Fibroblast of villous mesenchyme (primary cell): Measurements from ENCODE around the gene TLK1. TPM values are rescaled to one million over a fixed set of nuclear protein-coding genes. Genes with fewer than 3 reads are reported as not detected.

Experiments used
- DNase-seq: peaks from one replicate; pipeline ENCODE4 v3.0.0-alpha.2; 2010; ENCODE audit warnings: low read depth
- H3K4me3 ChIP-seq: 2 replicates; pipeline ENCODE4 v1.5.1; 2011; ENCODE audit warnings: low read depth, mild to moderate bottlenecking, low read length
- total RNA-seq: library from RNA; depleted of rRNA; stranded (reverse); fragments of >200 nt; gene quantifications from 2 replicates; pipeline ENCODE4 v1.2.3, GENCODE V29; 2012
- TF ChIP-seq, protein P1 (sequence below): IDR thresholded peaks from 2 replicates; pipeline ENCODE4 v1.5.1; 2012; ENCODE audit warnings: low read depth, mild to moderate bottlenecking, low read length; ENCODE audit not compliant: insufficient read depth

The TLK1 gene
- total RNA-seq, 1 donor = 17.3 TPM

DNA sequence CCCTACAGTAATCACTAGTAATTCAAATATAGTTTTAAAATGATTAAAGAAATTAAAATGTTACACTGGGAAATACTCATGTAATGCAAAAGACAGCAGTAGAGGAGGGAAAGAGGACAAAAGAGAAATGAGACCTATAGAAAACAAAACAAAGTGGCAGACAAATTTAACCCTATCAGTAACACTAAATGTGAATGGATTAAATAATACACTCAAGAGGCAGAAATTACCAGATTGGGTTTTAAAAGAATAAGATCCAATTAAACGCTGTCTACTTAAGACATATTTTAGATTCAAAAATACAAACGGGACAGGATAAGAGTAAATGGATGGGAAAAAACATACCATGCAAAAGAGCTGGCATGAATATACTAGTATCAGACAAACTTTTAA lies 17.0 kb downstream of the TLK1 start:
- H3K4me3 ChIP-seq = no peak overlapping the region
- no peak for DNase-seq

DNA sequence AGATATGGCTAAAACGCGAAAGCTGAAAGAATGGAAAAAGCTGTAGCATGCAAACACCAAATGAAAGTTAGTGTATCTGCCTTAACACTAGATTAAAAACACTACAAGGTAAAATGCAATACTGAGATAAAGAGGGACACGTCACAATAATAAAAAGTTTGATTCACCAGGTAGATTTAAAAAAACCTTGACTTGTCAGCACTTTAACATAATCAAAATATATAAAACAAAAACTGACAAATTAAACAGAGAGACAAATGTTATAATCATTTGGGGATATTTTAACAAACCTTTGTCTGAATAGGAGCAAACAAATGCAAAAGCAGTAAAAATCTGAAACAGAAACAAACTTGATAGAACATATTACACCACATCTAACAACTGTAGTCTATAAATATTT lies 18.3 kb downstream of the TLK1 start:
- no peak for DNase-seq
- no peak overlapping the region for H3K4me3 ChIP-seq
- TF ChIP-seq, protein P1, sequence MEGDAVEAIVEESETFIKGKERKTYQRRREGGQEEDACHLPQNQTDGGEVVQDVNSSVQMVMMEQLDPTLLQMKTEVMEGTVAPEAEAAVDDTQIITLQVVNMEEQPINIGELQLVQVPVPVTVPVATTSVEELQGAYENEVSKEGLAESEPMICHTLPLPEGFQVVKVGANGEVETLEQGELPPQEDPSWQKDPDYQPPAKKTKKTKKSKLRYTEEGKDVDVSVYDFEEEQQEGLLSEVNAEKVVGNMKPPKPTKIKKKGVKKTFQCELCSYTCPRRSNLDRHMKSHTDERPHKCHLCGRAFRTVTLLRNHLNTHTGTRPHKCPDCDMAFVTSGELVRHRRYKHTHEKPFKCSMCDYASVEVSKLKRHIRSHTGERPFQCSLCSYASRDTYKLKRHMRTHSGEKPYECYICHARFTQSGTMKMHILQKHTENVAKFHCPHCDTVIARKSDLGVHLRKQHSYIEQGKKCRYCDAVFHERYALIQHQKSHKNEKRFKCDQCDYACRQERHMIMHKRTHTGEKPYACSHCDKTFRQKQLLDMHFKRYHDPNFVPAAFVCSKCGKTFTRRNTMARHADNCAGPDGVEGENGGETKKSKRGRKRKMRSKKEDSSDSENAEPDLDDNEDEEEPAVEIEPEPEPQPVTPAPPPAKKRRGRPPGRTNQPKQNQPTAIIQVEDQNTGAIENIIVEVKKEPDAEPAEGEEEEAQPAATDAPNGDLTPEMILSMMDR = no peak

More for the DNA sequence above, 17.0 kb downstream of the TLK1 start:
- TF ChIP-seq, protein P1 = no peak

DNA sequence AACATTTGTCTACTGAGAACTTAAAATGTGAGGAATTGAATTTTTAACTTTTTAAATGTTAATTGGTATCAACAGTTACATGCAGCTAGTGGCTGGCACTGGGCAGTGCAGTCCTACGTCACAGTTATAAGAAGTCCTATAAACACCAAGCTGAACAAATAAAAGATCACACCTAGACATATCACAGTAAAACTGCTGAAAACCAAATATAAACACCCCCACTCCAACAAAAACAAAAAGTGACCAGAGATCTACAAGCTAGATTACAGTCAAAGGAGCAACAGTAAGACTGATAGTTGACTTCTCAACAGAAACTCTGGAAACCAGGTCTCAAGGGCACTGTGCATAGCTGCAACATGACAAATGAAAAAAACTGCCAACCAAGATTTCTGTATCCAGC lies 19.4 kb downstream of the TLK1 start:
- no peak overlapping the region for H3K4me3 ChIP-seq
- no peak for DNase-seq
- TF ChIP-seq, protein P1 = no peak

DNA sequence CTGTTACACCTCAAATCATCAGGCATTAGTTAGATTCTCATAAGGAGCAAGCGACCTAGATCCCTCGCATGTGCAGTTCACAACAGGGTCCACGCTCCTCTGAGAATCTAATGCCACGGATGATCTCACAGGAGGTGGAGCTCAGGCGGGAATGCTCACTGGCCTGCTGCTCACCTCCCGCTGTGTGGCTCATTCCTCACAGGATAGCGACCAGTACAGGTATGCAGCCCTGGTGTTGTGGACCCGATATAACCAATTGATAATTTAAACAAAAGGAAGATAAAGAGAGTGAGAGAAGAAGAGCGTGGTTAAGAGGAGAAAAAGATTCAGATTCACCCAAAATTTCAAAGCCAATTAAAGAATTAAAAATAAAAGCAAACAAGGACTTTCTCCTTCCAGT lies 20.8 kb downstream of the TLK1 start:
- no peak overlapping the region for H3K4me3 ChIP-seq
- no peak for DNase-seq
- TF ChIP-seq, protein P1 = no peak

DNA sequence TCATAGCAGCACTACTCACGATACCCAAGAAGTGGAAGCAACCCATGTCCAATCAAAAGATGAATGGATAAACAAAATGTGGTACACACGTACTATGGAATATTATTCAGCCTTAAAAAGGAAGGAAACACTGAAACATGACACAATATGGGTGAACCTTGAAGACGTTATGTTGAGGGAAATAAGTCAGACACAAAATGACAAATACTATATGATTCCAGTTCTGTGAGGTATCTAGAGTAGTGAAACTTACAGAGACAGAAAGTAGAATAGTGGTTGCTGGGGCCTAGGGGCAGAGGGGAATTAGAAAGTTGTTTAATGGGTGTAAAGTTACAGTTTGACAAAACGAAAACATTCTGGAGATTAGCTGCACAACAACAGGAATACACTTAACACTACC lies 24.7 kb downstream of the TLK1 start:
- no peak overlapping the region for H3K4me3 ChIP-seq
- TF ChIP-seq, protein P1 = no peak
- no peak for DNase-seq

DNA sequence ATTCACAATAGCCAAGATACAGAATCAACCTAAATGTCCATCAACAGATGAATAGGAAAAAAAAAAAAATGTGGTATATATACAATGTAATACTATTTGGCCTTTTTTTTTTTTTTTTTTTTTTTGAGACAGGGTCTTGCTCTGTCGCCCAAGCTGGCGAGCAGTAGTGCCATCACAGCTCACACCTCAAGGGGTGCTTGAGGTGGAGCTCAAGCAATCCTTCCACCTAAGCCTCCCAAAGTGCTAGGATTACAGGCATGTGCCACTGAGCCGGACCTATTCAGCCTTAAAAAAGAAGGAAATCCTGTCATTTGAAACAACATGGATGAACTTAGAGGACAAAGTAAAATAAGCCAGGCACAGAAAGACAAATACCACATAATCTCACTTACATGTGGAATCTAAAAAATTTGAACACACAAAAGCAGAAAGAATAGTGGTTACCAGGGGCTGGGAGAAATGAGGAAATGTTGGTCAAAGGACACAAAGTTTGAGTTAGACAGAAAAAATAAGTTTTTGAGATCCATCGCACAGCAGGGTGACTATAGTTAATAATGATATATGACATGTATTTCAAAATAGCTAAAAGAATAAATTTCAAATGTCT lies 26.0 kb downstream of the TLK1 start:
- H3K4me3 ChIP-seq = no peak overlapping the region
- TF ChIP-seq, protein P1 = no peak
- no peak for DNase-seq

DNA sequence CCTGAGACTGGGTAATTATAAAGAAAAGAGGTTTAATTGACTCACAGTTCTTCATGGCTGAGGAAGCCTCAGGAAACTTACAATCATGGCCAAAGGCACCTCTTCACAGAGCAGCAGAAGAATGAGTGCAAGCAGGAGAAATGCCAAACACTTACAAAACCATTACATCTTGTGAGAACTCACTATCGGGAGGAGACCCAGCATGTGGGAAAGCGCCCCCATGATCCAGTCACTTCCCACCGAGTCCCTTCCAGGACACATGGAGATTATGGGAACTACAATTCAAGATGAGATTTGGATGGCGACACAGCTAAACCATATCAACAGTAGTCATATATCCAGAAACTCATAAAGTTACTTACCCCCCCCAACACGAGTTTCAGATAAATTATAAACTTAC lies 28.6 kb downstream of the TLK1 start:
- TF ChIP-seq, protein P1 = no peak
- H3K4me3 ChIP-seq = no peak overlapping the region
- no peak for DNase-seq
